Activated naive CD4-positive, alpha-beta T cell (primary cell): ENCODE measurements around the gene TMEM41B.
"Not testable (repeated sequence)": the region's sequence is repeated elsewhere in the genome, so short reads cannot be mapped to it uniquely, and the experiment has no call there.

Source experiments
- DNase-seq, 4 experiments: peaks; one replicate each; lab custom pipeline; 2025; lab: John Stamatoyannopoulos, UW

TMEM41B gene

DNA sequence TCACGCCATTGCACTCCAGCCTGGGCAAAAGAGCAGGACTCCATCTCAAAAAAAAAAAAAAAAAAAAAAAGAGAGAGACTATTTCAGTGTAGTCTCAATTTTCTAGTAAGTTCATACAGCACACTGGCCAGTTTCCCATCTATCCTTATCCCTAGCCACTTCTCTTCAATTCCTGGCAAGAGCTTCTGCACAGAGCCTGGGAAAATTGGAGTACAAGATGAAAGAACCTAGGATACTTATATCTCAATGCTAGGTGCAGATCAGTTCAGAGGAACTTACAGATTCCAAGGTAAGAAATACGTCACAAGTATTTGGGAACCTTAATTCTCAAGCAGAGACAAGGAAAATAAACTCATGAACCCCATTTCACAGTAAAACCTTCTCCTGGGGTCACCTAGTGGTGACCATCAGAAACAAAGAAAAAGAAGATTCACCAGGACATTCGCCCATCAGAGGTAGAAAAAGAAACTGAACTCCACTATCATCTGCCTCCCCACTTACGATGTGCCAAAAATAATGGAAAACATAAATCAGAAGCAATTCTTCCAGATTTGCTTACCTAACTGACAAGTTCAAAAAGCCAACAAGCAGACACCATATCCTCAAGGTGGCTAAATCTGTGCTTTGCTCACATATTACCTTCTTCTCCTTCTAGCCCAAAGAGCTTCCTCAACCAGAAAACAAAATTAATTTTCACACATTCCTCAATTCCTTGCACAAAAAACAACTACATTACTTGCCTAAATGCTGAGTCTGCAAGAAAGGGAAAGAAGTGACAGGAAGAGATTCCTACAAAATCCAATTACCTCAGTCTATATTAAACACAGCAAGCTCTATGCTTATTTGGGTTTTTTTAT lies 54.2 kb downstream of the TMEM41B start:
- no peak for DNase-seq

DNA sequence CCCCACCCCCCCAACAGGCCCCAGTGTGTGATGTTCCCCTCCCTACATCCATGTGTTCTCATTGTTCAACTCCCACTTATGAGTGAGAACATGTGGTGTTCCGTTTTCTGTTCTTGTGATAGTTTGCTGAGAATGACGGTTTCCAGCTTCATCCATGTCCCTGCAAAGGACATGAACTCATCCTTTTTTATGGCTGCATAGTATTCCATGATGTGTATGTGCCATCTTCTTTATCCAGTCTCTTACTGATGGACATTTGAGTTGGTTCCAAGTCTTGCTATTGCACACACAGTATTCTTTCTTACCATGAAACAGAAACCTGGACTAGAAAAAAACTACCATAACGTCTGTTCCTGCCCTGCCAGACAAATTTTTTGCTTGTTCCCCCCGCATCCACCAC lies 56.1 kb downstream of the TMEM41B start:
- not testable (repeated sequence) for DNase-seq

DNA sequence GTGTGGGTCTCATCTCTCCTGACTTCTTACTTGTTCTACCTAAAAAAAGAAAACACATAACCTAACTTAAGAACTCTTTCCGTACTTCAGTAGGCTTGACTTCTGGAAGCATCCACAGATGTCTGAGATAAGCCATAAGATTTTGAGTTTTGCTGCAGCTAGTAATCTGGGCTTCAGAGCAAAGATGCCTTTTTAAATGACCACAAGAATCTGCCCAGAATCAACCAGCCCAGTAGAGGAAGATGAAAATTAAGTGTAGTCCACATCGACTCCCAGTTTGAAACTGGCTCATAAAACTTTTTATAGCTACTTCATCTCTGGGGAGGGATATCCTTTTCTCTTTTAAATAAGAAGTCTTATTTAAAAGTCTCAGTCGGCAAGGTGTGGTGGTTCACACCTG lies 60.0 kb downstream of the TMEM41B start:
- DNase-seq: no peak

DNA sequence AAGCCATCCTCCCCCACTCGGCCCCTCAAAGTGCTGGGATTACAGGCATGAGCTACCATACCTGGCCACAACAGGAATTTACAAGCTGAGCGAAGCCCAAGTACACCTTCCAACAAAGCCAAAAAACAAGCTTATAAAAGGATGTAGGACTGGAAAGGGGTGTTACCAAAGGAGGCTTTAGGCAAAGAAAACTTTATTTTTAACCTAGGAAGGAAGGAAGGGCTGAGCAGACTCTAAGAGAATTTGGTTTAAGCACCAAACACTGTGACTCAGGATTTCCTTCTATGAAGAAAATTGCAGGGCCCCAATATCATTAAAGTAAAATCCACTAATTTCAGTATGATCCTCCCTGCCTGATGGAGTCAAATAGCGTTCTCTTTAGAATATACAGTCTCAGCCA lies 61.3 kb downstream of the TMEM41B start:
- no peak for DNase-seq

DNA sequence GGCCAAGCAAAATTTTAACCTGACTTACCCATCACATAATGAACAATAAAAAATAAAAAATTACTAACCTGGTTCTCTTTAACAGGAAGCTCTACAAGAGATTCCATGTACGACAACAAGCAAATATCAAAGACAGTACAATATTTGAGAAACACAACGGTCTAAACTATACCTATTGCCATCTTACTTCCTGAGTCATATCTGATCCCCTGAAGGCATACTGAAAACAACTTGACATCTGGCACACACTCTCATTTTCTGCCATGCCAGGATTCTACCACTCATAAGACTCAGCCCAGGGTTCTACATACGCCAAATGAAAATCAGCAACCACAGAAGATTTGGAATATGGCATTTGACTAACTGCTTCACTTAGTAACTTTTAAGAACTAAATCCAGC lies 63.1 kb downstream of the TMEM41B start:
- no peak for DNase-seq

DNA sequence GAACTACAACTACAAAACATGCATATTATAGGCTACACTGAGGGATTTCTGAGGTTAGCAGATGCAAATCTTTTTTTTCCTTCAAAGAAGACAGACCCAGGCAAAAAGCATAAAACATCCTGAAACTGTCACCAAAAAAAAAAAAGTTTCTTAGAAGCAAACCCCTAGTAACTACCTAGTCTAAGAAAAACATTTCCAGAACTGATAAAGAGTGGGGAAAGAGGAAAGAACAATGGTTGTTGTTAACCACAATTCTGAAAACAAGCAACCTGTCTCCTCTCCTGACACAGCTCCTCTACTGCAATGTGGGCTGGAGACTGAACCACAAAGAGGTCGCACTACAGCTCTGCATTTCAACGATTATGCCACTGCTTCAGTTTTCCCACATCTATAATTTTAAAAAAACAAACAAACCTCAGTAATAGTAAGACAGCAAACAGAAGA lies 64.2 kb downstream of the TMEM41B start:
- DNase-seq: no peak

DNA sequence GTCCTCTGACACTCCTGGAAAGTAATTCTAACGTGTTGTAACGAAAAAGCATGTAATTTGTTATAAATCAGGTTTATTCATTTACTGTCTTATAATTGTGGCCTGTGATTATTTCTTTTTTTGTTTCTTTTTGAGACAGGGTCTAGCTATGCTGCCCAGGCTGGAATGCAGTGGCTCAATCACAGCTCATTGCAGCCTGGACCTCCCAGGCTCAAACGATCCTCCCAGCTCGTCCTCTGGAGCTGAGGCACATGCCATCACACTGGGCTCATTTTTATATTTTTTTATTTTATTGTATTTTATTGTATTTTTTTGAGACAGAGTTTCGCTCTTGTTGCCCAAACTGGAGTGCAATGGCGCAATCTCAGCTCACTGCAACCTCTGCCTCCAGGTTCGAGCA lies 65.1 kb downstream of the TMEM41B start:
- no peak for DNase-seq

DNA sequence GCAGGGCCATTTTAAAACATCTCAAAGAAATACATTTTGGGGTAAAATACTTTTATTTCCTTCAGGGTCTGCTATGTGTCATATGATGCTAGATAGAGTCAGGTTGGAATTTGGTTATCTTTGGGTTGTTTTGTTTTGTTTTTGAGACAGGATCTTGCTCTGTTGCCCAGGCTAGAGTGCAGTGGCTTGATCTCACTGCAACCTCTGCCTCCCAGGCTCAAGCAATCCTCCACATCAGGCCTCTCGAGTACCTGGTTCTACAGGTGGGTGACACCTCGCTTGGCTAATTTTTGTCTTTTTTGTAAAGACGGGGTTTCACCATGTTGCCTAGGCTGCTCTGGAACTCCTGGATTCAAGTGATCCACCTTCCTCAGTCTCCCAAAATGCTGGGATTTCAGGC lies 66.5 kb downstream of the TMEM41B start:
- no peak for DNase-seq

DNA sequence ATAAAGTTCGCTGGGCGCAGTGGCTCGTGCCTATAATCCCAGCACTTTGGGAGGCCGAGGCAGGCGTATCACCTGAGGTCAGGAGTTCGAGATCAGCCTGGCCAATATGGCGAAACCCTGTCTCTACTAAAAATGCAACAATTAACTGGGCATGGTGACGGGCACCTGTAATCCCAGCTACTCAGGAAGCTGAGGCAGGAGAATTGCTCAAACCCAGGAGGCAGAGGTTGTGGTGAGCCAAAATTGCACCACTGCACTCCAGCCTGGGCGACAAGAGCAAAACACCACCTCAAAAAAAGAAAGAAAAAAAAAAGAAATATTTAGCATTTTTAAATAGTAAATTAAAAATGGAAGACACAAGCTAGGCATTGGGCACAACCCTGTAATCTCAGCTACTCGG lies 78.2 kb downstream of the TMEM41B start:
- not testable (repeated sequence) for DNase-seq

DNA sequence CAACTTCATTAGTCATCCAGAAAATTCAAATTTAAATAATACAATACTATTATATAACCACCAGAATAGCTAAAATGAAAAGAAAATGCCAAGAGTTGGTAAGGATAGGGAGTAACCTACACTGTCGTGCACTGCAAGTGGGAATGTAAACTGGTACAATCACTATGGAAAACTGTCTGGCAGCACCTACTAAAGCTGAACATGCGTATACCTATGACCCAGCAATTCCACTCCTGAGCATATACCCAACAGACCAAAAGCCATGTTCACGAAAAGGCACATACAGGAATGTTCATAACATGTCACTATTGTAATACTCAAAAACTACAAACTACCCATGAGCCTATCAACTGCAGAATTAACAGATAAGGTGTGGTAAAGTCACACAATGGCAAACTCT lies 81.9 kb downstream of the TMEM41B start:
- DNase-seq: no peak

DNA sequence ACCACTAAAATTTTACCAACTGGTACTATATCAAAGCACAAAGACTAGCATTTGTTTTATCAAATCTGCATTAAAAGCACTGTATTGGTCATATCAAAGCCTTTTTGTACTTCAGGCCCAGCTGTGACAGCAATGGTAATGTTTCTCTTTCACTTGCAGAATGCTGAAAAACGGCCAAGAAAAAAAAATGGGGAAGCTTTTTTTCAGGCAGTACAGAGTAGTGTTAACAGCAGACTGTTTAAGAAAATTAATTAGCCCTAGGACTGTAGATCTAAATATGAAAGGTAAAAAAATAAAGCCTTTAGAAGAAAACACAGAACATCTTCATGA lies 82.6 kb downstream of the TMEM41B start:
- no peak for DNase-seq
